Globus pallidus (tissue), 1 donor: ENCODE data around the gene REPS2.
"Not testable (repeated sequence)": the region's sequence is repeated elsewhere in the genome, so short reads cannot be mapped to it uniquely, and the experiment has no call there.

ENCODE experiments used
- DNase-seq: peaks from one replicate; pipeline ENCODE4 v3.0.0-alpha.2; 2015; ENCODE audit warnings: low spot score

The REPS2 gene

DNA sequence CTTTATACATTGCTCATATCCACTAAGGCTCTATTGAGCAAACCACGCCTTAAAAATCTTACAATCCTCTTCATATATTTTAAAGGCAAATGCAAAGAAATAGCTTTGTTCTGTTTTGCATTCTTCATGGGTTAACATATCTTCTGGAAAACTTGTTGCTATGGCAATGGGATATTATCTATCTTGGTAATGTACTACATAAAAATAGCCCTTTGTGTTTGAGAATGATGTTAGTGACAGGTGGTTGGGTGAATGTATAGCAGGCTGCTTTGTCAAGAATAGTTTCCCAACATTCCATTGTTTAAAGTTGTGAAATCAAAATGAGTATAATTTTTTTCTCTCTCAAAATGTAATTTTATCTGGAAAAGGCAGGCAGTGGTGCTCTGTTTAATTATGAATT is 16.8 kb downstream of the REPS2 start:
- DNase-seq: no peak

DNA sequence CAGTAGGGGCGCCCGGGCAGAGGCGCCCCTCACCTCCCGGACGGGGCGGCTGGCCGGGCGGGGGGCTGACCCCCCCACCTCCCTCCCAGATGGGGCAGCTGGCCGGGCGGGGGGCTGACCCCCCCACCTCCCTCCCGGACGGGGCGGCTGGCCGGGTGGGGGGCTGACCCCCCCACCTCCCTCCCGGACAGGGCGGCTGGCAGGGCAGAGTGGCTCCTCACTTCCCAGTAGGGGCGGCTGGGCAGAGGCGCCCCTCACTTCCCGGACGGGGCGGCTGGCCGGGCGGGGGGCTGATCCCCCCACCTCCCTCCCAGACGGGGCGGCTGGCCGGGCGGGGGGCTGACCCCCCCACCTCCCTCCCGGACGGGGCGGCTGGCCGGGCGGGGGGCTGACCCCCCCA is 18.5 kb downstream of the REPS2 start:
- not testable (repeated sequence) for DNase-seq

DNA sequence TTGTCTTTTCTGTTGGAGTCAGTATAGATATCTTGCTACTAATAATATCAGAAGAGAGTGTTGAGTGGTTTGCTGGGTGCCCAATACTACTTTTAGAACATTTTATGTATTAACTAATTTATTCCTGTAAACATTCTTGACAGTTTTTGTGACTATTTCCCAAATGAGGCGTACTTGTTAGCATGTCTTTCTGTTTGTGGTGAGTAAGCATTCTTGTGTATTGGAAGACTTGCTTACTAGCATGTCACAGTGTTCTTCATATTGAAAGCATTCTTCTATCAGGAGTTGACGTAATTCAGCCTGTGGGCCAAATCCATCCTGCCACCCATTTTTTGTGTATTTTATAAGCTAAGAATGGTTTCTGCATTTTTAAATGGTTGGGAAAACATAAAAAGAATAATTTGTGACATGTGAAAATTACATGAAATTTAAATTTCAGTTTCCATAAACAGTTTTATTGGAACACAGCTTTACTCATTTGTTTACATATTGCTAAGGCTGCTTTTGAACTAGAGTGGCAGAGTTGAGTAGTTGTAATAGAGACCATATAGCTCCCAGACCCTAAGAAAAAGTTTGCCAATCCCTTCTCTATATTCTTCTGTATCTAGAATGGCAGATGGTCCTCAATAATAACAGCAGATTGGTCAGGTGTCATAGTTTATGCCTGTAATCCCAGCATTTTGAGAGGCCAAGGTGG is 20.4 kb downstream of the REPS2 start:
- DNase-seq: peak; percentile 44

DNA sequence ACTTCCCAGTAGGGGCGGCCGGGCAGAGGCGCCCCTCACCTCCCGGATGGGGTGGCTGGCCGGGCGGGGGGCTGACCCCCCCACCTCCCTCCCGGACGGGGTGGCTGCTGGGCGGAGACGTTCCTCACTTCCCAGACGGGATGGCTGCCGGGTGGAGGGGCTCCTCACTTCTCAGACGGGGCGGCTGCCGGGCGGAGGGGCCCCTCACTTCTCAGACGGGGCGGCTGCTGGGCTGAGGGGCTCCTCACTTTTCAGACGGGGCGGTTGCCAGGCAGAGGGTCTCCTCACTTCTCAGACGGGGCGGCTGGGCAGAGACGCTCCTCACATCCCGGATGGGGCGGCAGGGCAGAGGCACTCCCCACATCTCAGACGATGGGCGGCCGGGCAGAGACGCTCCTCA is 22.3 kb downstream of the REPS2 start:
- DNase-seq: not testable (repeated sequence)

DNA sequence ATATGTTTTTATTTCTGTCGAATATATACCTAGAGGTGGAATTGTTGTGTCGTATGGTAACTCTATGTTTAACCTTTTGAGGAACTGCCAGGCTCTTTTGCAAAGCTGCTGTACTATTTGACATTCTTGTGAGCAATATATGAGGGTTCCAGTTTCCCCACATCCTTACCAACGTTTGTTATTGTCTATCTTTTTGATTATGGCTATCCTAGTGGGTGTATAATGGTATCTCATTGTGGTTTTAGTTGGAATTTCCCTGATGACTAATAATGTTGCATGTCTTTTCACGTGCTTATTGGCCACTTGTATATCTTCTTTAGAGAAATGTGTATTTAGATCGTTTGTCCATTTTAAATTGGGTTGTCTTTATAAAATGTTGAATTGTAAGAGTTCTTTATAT is 24.5 kb downstream of the REPS2 start:
- no peak for DNase-seq

DNA sequence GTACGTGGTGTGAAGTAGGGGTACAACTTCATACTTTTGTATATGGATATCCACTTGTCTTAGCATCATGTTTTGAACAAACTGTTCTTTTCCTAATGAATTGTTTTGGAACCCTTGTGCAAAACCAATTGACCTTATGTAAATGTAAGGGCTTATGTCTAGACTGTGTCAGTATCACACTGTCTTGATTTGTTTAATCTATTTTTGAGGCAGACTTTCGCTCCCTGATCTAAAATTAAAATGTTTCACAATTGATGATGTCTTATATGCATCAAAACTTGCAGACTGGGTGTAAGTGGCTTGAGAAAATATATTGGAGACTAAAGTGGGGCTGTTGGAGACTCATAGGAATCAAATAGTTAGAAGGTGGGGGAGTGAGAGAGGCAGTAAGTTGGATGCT is 25.2 kb downstream of the REPS2 start:
- DNase-seq: no peak

DNA sequence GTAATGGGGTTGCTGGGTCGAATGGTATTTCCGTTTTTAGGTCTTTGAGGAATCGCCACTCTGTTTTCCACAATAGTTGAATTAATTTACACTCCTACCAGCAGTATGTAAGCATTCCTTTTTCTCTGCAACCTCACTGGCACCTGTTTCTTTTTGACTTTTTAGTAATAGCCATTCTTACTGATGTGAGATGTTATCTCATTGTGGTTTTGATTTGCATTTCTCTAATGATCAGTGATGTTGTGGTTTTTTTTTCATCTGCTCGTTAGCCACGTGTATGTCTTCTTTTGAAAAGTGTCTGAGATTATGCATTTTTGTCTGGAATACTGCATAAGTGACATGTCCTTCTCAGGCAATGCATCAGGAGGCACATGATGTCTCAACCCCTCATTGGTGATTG is 28.8 kb downstream of the REPS2 start:
- no peak for DNase-seq

- DNase-seq: no peak
Observed at GRCh38 chrX:16977771-16978170, 31.3 kb downstream of the REPS2 start.

DNA sequence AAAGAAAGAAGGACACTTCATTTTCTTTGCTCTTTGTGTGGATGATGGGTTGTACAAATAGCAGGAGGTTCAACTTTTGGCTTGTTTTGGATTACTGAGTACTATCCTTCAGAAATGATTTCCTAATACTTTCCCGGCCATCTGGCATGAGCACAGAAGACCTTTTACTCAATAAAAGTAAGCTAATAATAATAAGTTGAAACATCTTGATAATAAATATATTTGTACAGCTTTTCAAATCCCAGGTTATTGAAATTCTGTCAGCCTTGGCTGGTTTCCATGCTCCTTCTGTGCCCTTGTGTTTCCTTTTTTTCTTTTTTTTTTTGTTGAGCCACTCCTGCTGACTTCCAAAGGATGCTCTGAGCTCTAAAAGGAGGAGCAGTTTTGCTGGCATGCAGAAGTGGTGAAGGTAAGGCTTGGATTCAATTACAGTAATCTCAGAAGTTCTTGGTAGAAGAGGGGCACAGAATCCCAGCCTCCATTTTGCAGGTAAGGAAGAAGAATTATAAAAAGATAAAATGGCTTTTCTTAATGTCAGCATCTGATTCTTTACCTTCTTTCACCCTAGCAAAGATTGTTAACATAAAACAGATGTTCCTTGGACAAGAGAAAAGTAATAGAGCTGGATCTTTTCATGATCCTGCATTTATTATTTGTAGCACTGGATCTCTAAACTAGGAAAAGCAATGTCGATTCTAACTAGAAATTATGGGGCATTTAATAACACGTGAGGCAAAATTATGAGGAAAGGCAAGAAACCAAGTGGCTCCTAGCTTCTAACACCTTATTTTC is 31.9 kb downstream of the REPS2 start:
- no peak for DNase-seq

- no peak for DNase-seq
Observed at GRCh38 chrX:16979226-16979625, 32.8 kb downstream of the REPS2 start.

GRCh38 chrX:16981209-16981608 is 34.8 kb downstream of the REPS2 start:
- DNase-seq: no peak

- DNase-seq: no peak
Observed at GRCh38 chrX:16981980-16982379, 35.5 kb downstream of the REPS2 start.

DNA sequence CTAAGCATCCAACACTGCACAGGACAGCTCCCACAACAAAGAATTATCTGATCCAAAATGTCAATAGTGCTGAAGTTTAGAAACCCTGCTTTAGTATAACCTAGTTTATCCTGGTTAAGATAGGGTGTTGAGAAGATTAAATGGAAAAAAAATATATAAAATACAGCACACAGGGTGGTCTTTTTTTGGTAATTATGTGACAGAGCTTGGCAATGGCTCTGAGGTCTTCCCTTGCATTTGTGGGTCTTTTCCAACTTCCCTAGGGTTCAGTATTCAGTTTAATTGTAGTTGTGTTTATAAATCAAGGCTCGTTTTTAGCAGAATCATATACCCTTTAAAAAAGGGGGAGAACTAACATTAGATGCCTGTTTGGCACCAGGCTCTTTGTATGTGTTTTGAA is 36.6 kb downstream of the REPS2 start:
- DNase-seq: no peak

GRCh38 chrX:16985286-16985685 is 38.8 kb downstream of the REPS2 start:
- no peak for DNase-seq

- no peak for DNase-seq
Observed at GRCh38 chrX:16986169-16986568, 39.7 kb downstream of the REPS2 start.

GRCh38 chrX:16989750-16990149 is 43.3 kb downstream of the REPS2 start:
- no peak for DNase-seq

- DNase-seq: no peak
Observed at GRCh38 chrX:16990839-16991238, 44.4 kb downstream of the REPS2 start.

- DNase-seq: no peak
Observed at GRCh38 chrX:16992445-16992844, 46.0 kb downstream of the REPS2 start.

DNA sequence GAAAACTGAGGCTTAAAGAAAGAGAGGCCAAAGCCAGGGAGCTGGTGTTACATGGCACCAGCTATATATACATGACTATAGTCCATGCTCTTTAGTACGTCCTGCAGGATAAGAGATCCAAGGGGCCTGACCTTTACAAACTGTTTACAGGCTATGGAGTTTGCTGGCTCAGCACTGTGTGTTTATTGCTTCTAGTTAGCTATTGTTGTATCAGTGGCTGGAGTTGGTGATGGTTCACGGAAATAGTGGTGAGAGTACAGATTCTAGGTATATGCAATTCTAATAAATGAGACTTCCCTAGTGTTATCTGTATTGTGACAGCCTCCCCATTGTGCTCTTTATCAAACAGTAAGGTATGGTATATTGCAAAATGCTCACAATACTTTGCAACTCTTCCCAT is 46.5 kb downstream of the REPS2 start:
- DNase-seq: no peak

DNA sequence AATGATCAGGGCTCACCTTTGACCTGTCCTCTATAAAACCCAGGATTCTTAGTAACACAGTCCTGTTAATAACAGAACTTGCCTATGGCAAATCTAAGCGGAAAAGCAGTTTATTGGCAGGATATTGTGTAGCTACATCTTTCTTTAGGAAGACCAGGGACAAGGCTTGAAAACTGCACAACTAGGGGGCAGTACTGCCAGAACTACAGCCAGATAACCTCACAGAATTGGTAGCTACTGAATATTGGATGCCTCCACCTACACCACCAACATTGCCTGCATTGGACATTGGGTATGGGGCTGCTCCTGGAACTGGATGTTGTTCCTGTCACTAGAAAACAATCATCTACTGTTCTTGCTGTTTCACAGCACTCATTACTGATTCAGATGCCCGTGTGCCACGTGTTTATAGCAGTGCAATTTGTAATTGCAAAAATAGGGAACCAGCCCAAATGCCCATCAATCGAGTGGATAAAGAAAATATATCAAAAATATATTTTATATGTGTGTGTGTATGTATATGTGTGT is 47.4 kb downstream of the REPS2 start:
- DNase-seq: peak; percentile 49

DNA sequence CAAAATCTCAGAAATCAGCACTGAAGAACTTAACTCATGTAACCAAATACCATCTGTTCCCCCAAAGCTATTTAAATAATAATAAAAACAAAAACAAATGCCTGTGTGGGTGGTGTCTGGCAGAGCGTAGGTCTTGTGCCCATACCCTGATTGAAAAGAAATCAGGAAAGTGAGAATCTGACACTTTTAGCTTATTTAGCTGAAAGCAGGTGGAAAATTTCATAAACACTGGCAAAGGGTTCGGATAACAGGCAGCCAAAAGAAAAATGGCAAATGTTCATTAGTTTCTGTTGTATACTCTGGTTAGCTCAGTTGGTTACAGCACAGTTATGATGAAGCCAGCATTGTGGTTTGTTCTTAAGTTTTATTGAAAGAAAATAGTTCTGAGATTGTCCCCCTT is 48.3 kb downstream of the REPS2 start:
- DNase-seq: no peak

DNA sequence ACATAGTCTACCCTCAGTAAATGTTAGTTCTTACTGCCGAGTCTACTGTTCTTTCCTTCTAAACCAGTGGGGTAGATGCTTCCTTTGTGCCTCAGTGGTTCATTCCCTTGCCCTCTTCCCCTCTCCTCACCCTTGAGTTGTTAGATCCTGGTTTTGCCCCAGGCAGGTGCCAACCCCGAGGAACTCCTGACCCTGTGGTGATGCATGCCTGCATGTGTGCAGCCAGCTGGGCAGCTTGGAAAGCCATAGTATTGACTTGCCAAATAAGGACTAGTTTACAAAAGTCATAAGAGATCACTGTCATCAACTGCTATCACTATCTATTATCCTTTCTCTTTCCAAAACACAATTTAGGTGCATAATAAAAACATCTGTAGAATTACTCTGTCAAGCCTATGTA is 50.9 kb downstream of the REPS2 start:
- DNase-seq: no peak

DNA sequence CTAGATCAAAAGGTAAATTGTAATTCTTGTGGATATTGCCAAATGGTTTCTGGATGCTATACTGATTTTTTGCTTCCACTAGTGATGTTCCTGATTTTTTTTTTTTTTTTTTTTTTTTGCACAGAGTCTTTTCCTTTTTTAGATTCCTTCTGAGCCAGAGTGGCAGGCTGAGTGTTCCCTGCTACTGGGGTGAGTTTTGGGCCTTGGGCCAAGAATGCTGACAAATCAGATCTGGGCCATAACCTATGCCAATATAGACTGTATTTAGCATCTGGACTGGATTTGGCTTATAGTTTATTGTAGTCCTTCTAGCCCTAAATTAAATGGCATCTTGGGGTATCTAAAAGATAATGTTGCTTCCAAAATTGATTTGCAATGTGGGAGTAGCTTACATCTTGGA is 52.8 kb downstream of the REPS2 start:
- DNase-seq: no peak

DNA sequence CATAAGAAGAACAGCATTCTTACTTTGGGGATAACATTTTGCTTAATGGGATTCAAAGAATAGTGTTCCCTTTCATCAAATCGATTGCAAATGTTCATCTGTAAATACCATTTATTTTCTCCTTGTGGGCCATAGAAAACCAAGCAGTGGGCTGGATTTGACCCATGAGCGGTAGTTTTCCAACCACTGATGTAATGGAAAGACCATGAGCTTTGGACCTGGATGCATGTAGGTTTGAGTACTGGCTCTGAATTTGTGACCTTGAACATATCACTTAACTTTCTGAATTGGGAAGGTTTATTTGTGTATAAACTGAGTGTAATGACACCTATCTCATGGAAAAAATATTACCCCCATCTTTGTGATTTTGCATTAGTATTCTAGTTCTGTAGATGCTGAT is 54.3 kb downstream of the REPS2 start:
- no peak for DNase-seq
